HCT116 (cell line): ENCODE results near the gene ZMYND11.

ENCODE experiments used
- CTCF ChIP-seq, 3 experiments: fragments of 200-600 bp in 1 of 3; sonication (generic) in 1 of 3; IDR thresholded peaks in 2 of 3; conservative IDR thresholded peaks in 1 of 3; 2 replicates each; pipeline ENCODE4 v1.5.1; 2012 to 2017; ENCODE audit warnings: low read depth in 2 of 3, low read length in 2 of 3, antibody characterized with exemption in 1 of 3, borderline replicate concordance in 1 of 3, control low read depth in 1 of 3, mild to moderate bottlenecking in 1 of 3, mixed read lengths in 1 of 3, mixed run types in 1 of 3, moderate library complexity in 1 of 3; ENCODE audit not compliant: insufficient read depth in 1 of 3
- ELF1 ChIP-seq: IDR thresholded peaks from 2 replicates; pipeline ENCODE4 v1.6.1; 2012; ENCODE audit warnings: low read depth, borderline replicate concordance
- EZH2 ChIP-seq: fragments of 200-600 bp; sonication (generic); IDR thresholded peaks from 2 replicates; pipeline ENCODE4 v1.6.1; 2017; ENCODE audit warnings: antibody characterized with exemption, mixed run types
- EZH2phosphoT487 ChIP-seq: fragments of 200-600 bp; IDR thresholded peaks from 2 replicates; pipeline ENCODE4 v1.6.1; 2018; ENCODE audit warnings: antibody characterized with exemption, borderline replicate concordance
- JUND ChIP-seq: IDR thresholded peaks from 2 replicates; pipeline ENCODE4 v1.6.1; 2012
- POLR2A ChIP-seq: IDR thresholded peaks from 2 replicates; pipeline ENCODE4 v1.7.0; 2011; ENCODE audit warnings: borderline replicate concordance; ENCODE audit not compliant: insufficient read depth, insufficient read length; ENCODE audit errors: extremely low read depth
- POLR2AphosphoS5 ChIP-seq: IDR thresholded peaks from 2 replicates; pipeline ENCODE4 v1.6.1; 2011; ENCODE audit warnings: mild to moderate bottlenecking, low read depth, low read length, moderate library complexity
- SIN3A ChIP-seq: IDR thresholded peaks from 2 replicates; pipeline ENCODE4 v1.6.1; 2012; ENCODE audit warnings: low read depth
- SP1 ChIP-seq: IDR thresholded peaks from 2 replicates; pipeline ENCODE4 v1.6.1; 2012; ENCODE audit warnings: low read depth
- SRF ChIP-seq: IDR thresholded peaks from 2 replicates; pipeline ENCODE4 v1.6.1; 2012; ENCODE audit warnings: low read depth
- YY1 ChIP-seq: IDR thresholded peaks from 2 replicates; pipeline ENCODE4 v1.6.1; 2011; ENCODE audit warnings: low read length, low read depth, moderate library complexity, mild to moderate bottlenecking; ENCODE audit not compliant: insufficient replicate concordance; ENCODE audit errors: extremely low read depth
- ZBTB33 ChIP-seq: IDR thresholded peaks from 2 replicates; pipeline ENCODE4 v1.6.1; 2011; ENCODE audit warnings: mild to moderate bottlenecking, low read length, moderate library complexity; ENCODE audit not compliant: insufficient replicate concordance; ENCODE audit errors: extremely low read depth

- no peak for TF ChIP-seq POLR2A
- no peak for TF ChIP-seq ZBTB33
- TF ChIP-seq SP1 = no peak
- no peak for TF ChIP-seq CTCF (IDR thresholded peaks at IDR 0.05 in 2 of 3, conservative IDR thresholded peaks at IDR 0.05 in 1 of 3; ENCODE audit: borderline replicate concordance in 1 of 3, insufficient read depth in 1 of 3, low read depth in 2 of 3, low read length in 2 of 3)
- TF ChIP-seq ELF1 = no peak
- no peak for TF ChIP-seq SRF
- no peak for TF ChIP-seq SIN3A
- TF ChIP-seq YY1 = no peak
- TF ChIP-seq EZH2phosphoT487 = no peak
- TF ChIP-seq EZH2 = no peak
- no peak for TF ChIP-seq JUND
- TF ChIP-seq POLR2AphosphoS5 = no peak
Observed at GRCh38 chr10:282294-283139, 147.3 kb downstream of the ZMYND11 start.
